PC-9 (cell line): ENCODE results near the gene SULT4A1. TPM values are rescaled to one million over a fixed set of nuclear protein-coding genes. Genes with fewer than 3 reads are reported as not detected.
A peak's percentile ranks its signal among the peaks of the same experiment; 100 is the strongest.

ENCODE experiments used
- BruUV-seq: library from RNA; stranded (reverse); fragments of 400-500 nt; replicated peaks from 2 replicates; lab custom pipeline; 2021; lab: Mats Ljungman, UMichigan
- CTCF ChIA-PET: fragments of 300-600 bp; sonication (Branson Sonifier 250); formaldehyde crosslinking; loops from one replicate; lab custom pipeline; 2022; ENCODE audit warnings: antibody characterized with exemption; lab: Charles Lee
- POLR2A ChIA-PET: fragments of 300-600 bp; sonication (Branson Sonifier 250); formaldehyde crosslinking; loops from one replicate; lab custom pipeline; 2022; ENCODE audit warnings: antibody characterized with exemption; ENCODE audit not compliant: unreplicated experiment; lab: Charles Lee
- DNase-seq, 2 experiments: peaks; one replicate each; pipeline versions ENCODE4 v3.0.0 to v3.0.0-alpha.2; 2015 to 2022; ENCODE audit warnings: mixed read lengths in 1 of 2
- H2AFZ ChIP-seq: fragments of 200-600 bp; sonication (generic); 2 replicates; pipeline ENCODE4 v1.8.1; 2017; ENCODE audit warnings: antibody characterized with exemption
- H3F3A ChIP-seq: fragments of 200-600 bp; sonication (generic); 2 replicates; pipeline ENCODE4 v1.8.1; 2017; ENCODE audit warnings: antibody characterized with exemption, mild to moderate bottlenecking, low read depth; ENCODE audit not compliant: insufficient read depth
- H3K27ac ChIP-seq: fragments of 200-600 bp; sonication (generic); 2 replicates; pipeline ENCODE4 v1.6.1; 2016; ENCODE audit warnings: mixed run types
- H3K27me3 ChIP-seq: fragments of 200-600 bp; sonication (generic); 2 replicates; pipeline ENCODE4 v1.6.1; 2016; ENCODE audit warnings: low read depth, mixed run types; ENCODE audit not compliant: insufficient read depth
- H3K36me3 ChIP-seq: fragments of 200-600 bp; sonication (generic); 2 replicates; pipeline ENCODE4 v1.6.1; 2016; ENCODE audit warnings: low read depth, mixed run types
- H3K4me1 ChIP-seq: fragments of 200-600 bp; sonication (generic); replicated peaks from 2 replicates; pipeline ENCODE4 v1.6.1; 2016; ENCODE audit warnings: mixed run types; ENCODE audit not compliant: insufficient read depth
- H3K4me2 ChIP-seq: fragments of 200-600 bp; sonication (generic); 2 replicates; pipeline ENCODE4 v1.6.1; 2017; ENCODE audit warnings: mixed run types
- H3K4me3 ChIP-seq: fragments of 200-600 bp; sonication (generic); 2 replicates; pipeline ENCODE4 v1.6.1; 2016; ENCODE audit warnings: mixed run types
- H3K79me2 ChIP-seq: fragments of 200-600 bp; sonication (generic); 2 replicates; pipeline ENCODE4 v1.6.1; 2017; ENCODE audit warnings: low read depth, mixed run types
- H3K9me2 ChIP-seq: fragments of 200-600 bp; sonication (generic); 2 replicates; pipeline ENCODE4 v1.8.1; 2017; ENCODE audit warnings: mild to moderate bottlenecking; ENCODE audit not compliant: insufficient read depth
- H3K9me3 ChIP-seq: fragments of 200-600 bp; sonication (generic); 2 replicates; pipeline ENCODE4 v1.8.1; 2016; ENCODE audit warnings: low read depth; ENCODE audit not compliant: insufficient read depth
- H4K20me1 ChIP-seq: fragments of 200-600 bp; sonication (generic); 2 replicates; pipeline ENCODE4 v1.8.1; 2017; ENCODE audit not compliant: insufficient read depth
- CTCF ChIP-seq: fragments of 200-600 bp; sonication (generic); conservative IDR thresholded peaks from 2 replicates; pipeline ENCODE4 v1.6.1; 2017; ENCODE audit warnings: mixed run types, antibody characterized with exemption, mild to moderate bottlenecking, moderate library complexity
- EZH2 ChIP-seq: fragments of 200-600 bp; sonication (generic); IDR thresholded peaks from 2 replicates; pipeline ENCODE4 v1.8.0; 2017; ENCODE audit warnings: antibody characterized with exemption, low read depth
- intact Hi-C: fragments of 100-400 bp; cut with micrococcal nuclease; formaldehyde crosslinking; loops from one replicate; pipeline ENCODE4 v1.10.0; 2022; ENCODE audit not compliant: unreplicated experiment
- total RNA-seq: library from RNA; stranded (reverse); gene quantifications from 2 replicates; pipeline ENCODE4 v1.2.3, GENCODE V29; 2021

The SULT4A1 gene
- total RNA-seq, 1 experiment from 2014 or later: 3.4 TPM

GRCh38 chr22:43817402-43817801 is 44.9 kb downstream of the SULT4A1 start:
- no peak for DNase-seq
- no peaks in the 10 kb centered on the region for H3K9me3 ChIP-seq
- no peak overlapping the region for H3K4me3 ChIP-seq
- 0 out of 2 replicates have a peak, but pooled peaks cover 8% of the 10 kb centered on the region for H3K4me1 ChIP-seq
- H3K27me3 ChIP-seq: peaks cover 33% of the 10 kb centered on the region
- H3K79me2 ChIP-seq: peaks cover 6% of the 10 kb centered on the region; the same call in 1 of the 2 replicates
- no peaks in the 10 kb centered on the region for H4K20me1 ChIP-seq
- intact Hi-C loops: no loop called here
- no peak overlapping the region for H3K27ac ChIP-seq
- no peaks in the 10 kb centered on the region for H3F3A ChIP-seq
- no TSS peak for BruUV-seq
- H3K9me2 ChIP-seq: no peaks in the 10 kb centered on the region
- no peak overlapping the region for H2AFZ ChIP-seq
- CTCF ChIA-PET: no interaction called here
- no peaks in the 10 kb centered on the region for H3K36me3 ChIP-seq
- POLR2A ChIA-PET: no interaction called here
- TF ChIP-seq EZH2 (no peak), CTCF (no peak)
- no peak overlapping the region for H3K4me2 ChIP-seq

DNA sequence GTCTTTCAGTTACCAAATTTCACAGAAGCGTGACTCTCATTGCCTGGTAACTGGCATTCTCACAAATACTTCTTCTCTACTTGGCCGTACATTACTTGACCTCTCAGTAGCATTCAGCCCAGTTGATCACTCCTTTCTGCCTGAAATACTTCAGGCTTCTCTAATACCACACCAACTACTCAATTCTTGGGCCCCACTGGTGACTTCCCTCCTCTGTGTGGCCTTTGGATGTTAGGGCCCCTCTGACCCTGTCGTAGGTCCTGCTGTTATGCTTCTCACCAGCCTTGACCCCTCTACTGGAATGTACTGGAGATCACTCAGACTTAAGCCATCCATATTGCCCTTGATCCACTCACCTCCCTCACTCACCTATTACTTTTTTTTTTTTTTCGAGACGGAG is 48.0 kb downstream of the SULT4A1 start:
- no TSS peak for BruUV-seq
- Histone ChIP-seq H3K4me2 (no peak overlapping the region), H3K9me2 (no peaks in the 10 kb centered on the region), H3K79me2 (peaks cover 6% of the 10 kb centered on the region; the same call in 1 of the 2 replicates), H2AFZ (no peak overlapping the region), H3K36me3 (no peaks in the 10 kb centered on the region), H4K20me1 (no peaks in the 10 kb centered on the region), H3K4me3 (no peak overlapping the region), H3K9me3 (no peaks in the 10 kb centered on the region), H3K27me3 (peaks cover 10% of the 10 kb centered on the region; the same call in 1 of the 2 replicates), H3K4me1 (0 out of 2 replicates have a peak, but pooled peaks cover 12% of the 10 kb centered on the region), H3K27ac (no peak overlapping the region), H3F3A (no peaks in the 10 kb centered on the region; the same call in 1 of the 2 replicates)
- intact Hi-C loops: no loop called here
- ChIA-PET CTCF (no interaction called here), POLR2A (no interaction called here)
- TF ChIP-seq EZH2 (no peak), CTCF (no peak)
- DNase-seq: no peak

- no peak for DNase-seq
- peak overlapping the region; percentile 96 for H3K4me2 ChIP-seq
- no peaks in the 10 kb centered on the region for H3K27me3 ChIP-seq
- H3K27ac ChIP-seq: no peak overlapping the region
- ChIA-PET CTCF (interaction anchor here (0.6 kb wide), 1 partner anchor 14 kb away, joined by 4 read pairs; no protein-coding TSS in a partner anchor), POLR2A (no interaction called here)
- no peaks in the 10 kb centered on the region for H3K36me3 ChIP-seq
- no peaks in the 10 kb centered on the region for H3K9me3 ChIP-seq
- no peaks in the 10 kb centered on the region; the same call in 1 of the 2 replicates for H3F3A ChIP-seq
- BruUV-seq: no TSS peak
- TF ChIP-seq EZH2: no peak
- TF ChIP-seq CTCF: no peak
- H3K4me1 ChIP-seq: 0 out of 2 replicates have a peak, but pooled peaks cover 12% of the 10 kb centered on the region
- no peaks in the 10 kb centered on the region for H3K9me2 ChIP-seq
- H3K4me3 ChIP-seq: peak overlapping the region; percentile 89
- intact Hi-C loops: no loop called here
- H3K79me2 ChIP-seq: peaks cover 6% of the 10 kb centered on the region; the same call in 1 of the 2 replicates
- no peaks in the 10 kb centered on the region for H4K20me1 ChIP-seq
- H2AFZ ChIP-seq: peak overlapping the region; percentile 100
These were observed 49.4 kb downstream of the SULT4A1 start for GRCh38 chr22:43812890-43813289.
